Measurements from ENCODE around the gene RGMB. TPM values are rescaled to one million over a fixed set of nuclear protein-coding genes. Genes with fewer than 3 reads are reported as not detected.
"Not testable (repeated sequence)": the region's sequence is repeated elsewhere in the genome, so short reads cannot be mapped to it uniquely, and the experiment has no call there.

Gene RGMB
- total RNA-seq = 1 to 10 TPM; 2.5 to 3.8 (median 3.6) TPM

GRCh38 chr5:98773464-98774191, at the start of gene RGMB:
TSS of gene RGMB (plus strand) at chr5:98773663. CDS start at chr5:98774071, 408 bp downstream.
- Mint-ChIP-seq H3K27me3 (ENCODE audit: low read depth) (peaks cover 13% of the 10 kb centered on the region), H3K4me1 (ENCODE audit: low read depth) (peaks cover 57% of the 10 kb centered on the region), H3K36me3 (ENCODE audit: insufficient read depth) (no peaks in the 10 kb centered on the region), H3K9me3 (no peaks in the 10 kb centered on the region), H3K4me3 (peak within 1 kb of the TSS; percentile 97)
- ATAC-seq (peak; percentile 91), DNase-seq (peak; percentile 86)

GRCh38 chr5:98726258-98726657, 47.2 kb upstream of the RGMB start:
- no peaks in the 10 kb centered on the region for H3K9me3 Mint-ChIP-seq
- H3K36me3 Mint-ChIP-seq (ENCODE audit: insufficient read depth) = no peaks in the 10 kb centered on the region
- H3K4me1 Mint-ChIP-seq (ENCODE audit: low read depth) = no peaks in the 10 kb centered on the region
- ATAC-seq (no peak), DNase-seq (no peak)
- H3K27me3 Mint-ChIP-seq (ENCODE audit: low read depth) = peaks cover 10% of the 10 kb centered on the region
- no peak overlapping the region for H3K4me3 Mint-ChIP-seq

- Mint-ChIP-seq H3K27me3 (ENCODE audit: low read depth) (peaks cover 12% of the 10 kb centered on the region), H3K9me3 (no peaks in the 10 kb centered on the region), H3K4me1 (ENCODE audit: low read depth) (no peaks in the 10 kb centered on the region), H3K36me3 (ENCODE audit: insufficient read depth) (no peaks in the 10 kb centered on the region), H3K4me3 (no peak overlapping the region)
- no peak for ATAC-seq
- DNase-seq = no peak
These were observed 45.8 kb upstream of the RGMB start for GRCh38 chr5:98727686-98728085.

- no peak for ATAC-seq
- Mint-ChIP-seq H3K9me3 (peaks cover 5% of the 10 kb centered on the region), H3K4me1 (ENCODE audit: low read depth) (no peaks in the 10 kb centered on the region), H3K27me3 (ENCODE audit: low read depth) (peaks cover 12% of the 10 kb centered on the region), H3K36me3 (ENCODE audit: insufficient read depth) (no peaks in the 10 kb centered on the region), H3K4me3 (no peak overlapping the region)
- no peak for DNase-seq
These were observed 38.8 kb upstream of the RGMB start for GRCh38 chr5:98734646-98735045.

- no peak overlapping the region for H3K4me3 Mint-ChIP-seq
- no peaks in the 10 kb centered on the region for H3K4me1 Mint-ChIP-seq (ENCODE audit: low read depth)
- peaks cover 12% of the 10 kb centered on the region for H3K27me3 Mint-ChIP-seq (ENCODE audit: low read depth)
- DNase-seq = no peak
- no peak for ATAC-seq
- H3K36me3 Mint-ChIP-seq (ENCODE audit: insufficient read depth) = no peaks in the 10 kb centered on the region
- peaks cover 5% of the 10 kb centered on the region for H3K9me3 Mint-ChIP-seq
These were observed 37.5 kb upstream of the RGMB start for GRCh38 chr5:98735806-98736507.

- Mint-ChIP-seq H3K36me3 (ENCODE audit: insufficient read depth) (no peaks in the 10 kb centered on the region), H3K4me3 (no peak overlapping the region), H3K9me3 (peaks cover 5% of the 10 kb centered on the region), H3K4me1 (ENCODE audit: low read depth) (no peaks in the 10 kb centered on the region), H3K27me3 (ENCODE audit: low read depth) (peaks cover 12% of the 10 kb centered on the region)
- DNase-seq = no peak
- ATAC-seq = no peak
These were observed 36.7 kb upstream of the RGMB start for GRCh38 chr5:98736753-98737152.

- H3K27me3 Mint-ChIP-seq (ENCODE audit: low read depth) = peaks cover 11% of the 10 kb centered on the region
- H3K4me3 Mint-ChIP-seq; H3K9me3 Mint-ChIP-seq; DNase-seq; ATAC-seq; H3K4me1 Mint-ChIP-seq (ENCODE audit: low read depth); H3K36me3 Mint-ChIP-seq (ENCODE audit: insufficient read depth): not testable (repeated sequence)
These were observed 36.0 kb upstream of the RGMB start for GRCh38 chr5:98737441-98737840.

- ATAC-seq; H3K4me3 Mint-ChIP-seq; H3K36me3 Mint-ChIP-seq (ENCODE audit: insufficient read depth); H3K4me1 Mint-ChIP-seq (ENCODE audit: low read depth); DNase-seq; H3K9me3 Mint-ChIP-seq: not testable (repeated sequence)
- H3K27me3 Mint-ChIP-seq (ENCODE audit: low read depth) = peaks cover 12% of the 10 kb centered on the region
These were observed 34.8 kb upstream of the RGMB start for GRCh38 chr5:98738481-98739149.

- no peaks in the 10 kb centered on the region for H3K4me1 Mint-ChIP-seq (ENCODE audit: low read depth)
- peaks cover 20% of the 10 kb centered on the region for H3K27me3 Mint-ChIP-seq (ENCODE audit: low read depth)
- ATAC-seq (no peak), DNase-seq (no peak)
- H3K9me3 Mint-ChIP-seq = no peaks in the 10 kb centered on the region
- H3K36me3 Mint-ChIP-seq (ENCODE audit: insufficient read depth) = no peaks in the 10 kb centered on the region
- H3K4me3 Mint-ChIP-seq = no peak overlapping the region
These were observed 31.5 kb upstream of the RGMB start for GRCh38 chr5:98741926-98742325.

GRCh38 chr5:98742396-98743073, 30.9 kb upstream of the RGMB start:
- Mint-ChIP-seq H3K27me3 (ENCODE audit: low read depth) (peaks cover 20% of the 10 kb centered on the region), H3K4me3 (no peak overlapping the region), H3K4me1 (ENCODE audit: low read depth) (no peaks in the 10 kb centered on the region), H3K9me3 (no peaks in the 10 kb centered on the region), H3K36me3 (ENCODE audit: insufficient read depth) (no peaks in the 10 kb centered on the region)
- no peak for ATAC-seq
- no peak for DNase-seq

GRCh38 chr5:98748259-98748658, 25.2 kb upstream of the RGMB start:
- not testable (repeated sequence) for H3K9me3 Mint-ChIP-seq; DNase-seq; H3K4me3 Mint-ChIP-seq; H3K36me3 Mint-ChIP-seq (ENCODE audit: insufficient read depth); H3K4me1 Mint-ChIP-seq (ENCODE audit: low read depth); ATAC-seq
- peaks cover 19% of the 10 kb centered on the region for H3K27me3 Mint-ChIP-seq (ENCODE audit: low read depth)

- no peaks in the 10 kb centered on the region for H3K4me1 Mint-ChIP-seq (ENCODE audit: low read depth)
- peaks cover 14% of the 10 kb centered on the region for H3K27me3 Mint-ChIP-seq (ENCODE audit: low read depth)
- ATAC-seq (no peak), DNase-seq (no peak)
- H3K36me3 Mint-ChIP-seq (ENCODE audit: insufficient read depth) = no peaks in the 10 kb centered on the region
- no peaks in the 10 kb centered on the region for H3K9me3 Mint-ChIP-seq
- H3K4me3 Mint-ChIP-seq = no peak overlapping the region
These were observed 24.4 kb upstream of the RGMB start for GRCh38 chr5:98749046-98749445.

GRCh38 chr5:98750693-98751092, 22.8 kb upstream of the RGMB start:
- H3K9me3 Mint-ChIP-seq = no peaks in the 10 kb centered on the region
- H3K36me3 Mint-ChIP-seq (ENCODE audit: insufficient read depth) = no peaks in the 10 kb centered on the region
- no peak overlapping the region for H3K4me3 Mint-ChIP-seq
- peaks cover 8% of the 10 kb centered on the region for H3K27me3 Mint-ChIP-seq (ENCODE audit: low read depth)
- DNase-seq (no peak), ATAC-seq (no peak)
- H3K4me1 Mint-ChIP-seq (ENCODE audit: low read depth) = no peaks in the 10 kb centered on the region

- H3K27me3 Mint-ChIP-seq (ENCODE audit: low read depth); H3K36me3 Mint-ChIP-seq (ENCODE audit: insufficient read depth); H3K4me3 Mint-ChIP-seq; ATAC-seq; H3K9me3 Mint-ChIP-seq; H3K4me1 Mint-ChIP-seq (ENCODE audit: low read depth); DNase-seq: not testable (repeated sequence)
These were observed 21.1 kb upstream of the RGMB start for GRCh38 chr5:98752331-98752730.

All from activated T-cell treated with anti-CD3 and anti-CD28 coated beads, Interleukin-2, amount 50 U/mL, for 4 hours (primary cell).